ENCODE measurements around the gene SLC17A6. TPM values are rescaled to one million over a fixed set of nuclear protein-coding genes. Genes with fewer than 3 reads are reported as not detected.

The SLC17A6 gene
- total RNA-seq, 1 donor from 2014 or later: 2.7 TPM

GRCh38 chr11:22407921-22408320 is 69.7 kb downstream of the SLC17A6 start:
- Mint-ChIP-seq H3K36me3 (no peaks in the 10 kb centered on the region), H3K4me3 (no peak overlapping the region), H3K9me3 (no peaks in the 10 kb centered on the region), H3K27me3 (no peaks in the 10 kb centered on the region), H3K4me1 (ENCODE audit: unreplicated experiment) (peaks cover 12% of the 10 kb centered on the region), H3K27ac (peak overlapping the region; percentile 57)
- DNase-seq (ENCODE audit: extremely low spot score, unreplicated experiment): no peak
- TF ChIP-seq CTCF (conservative IDR thresholded peaks at IDR 0.05): no peak

DNA sequence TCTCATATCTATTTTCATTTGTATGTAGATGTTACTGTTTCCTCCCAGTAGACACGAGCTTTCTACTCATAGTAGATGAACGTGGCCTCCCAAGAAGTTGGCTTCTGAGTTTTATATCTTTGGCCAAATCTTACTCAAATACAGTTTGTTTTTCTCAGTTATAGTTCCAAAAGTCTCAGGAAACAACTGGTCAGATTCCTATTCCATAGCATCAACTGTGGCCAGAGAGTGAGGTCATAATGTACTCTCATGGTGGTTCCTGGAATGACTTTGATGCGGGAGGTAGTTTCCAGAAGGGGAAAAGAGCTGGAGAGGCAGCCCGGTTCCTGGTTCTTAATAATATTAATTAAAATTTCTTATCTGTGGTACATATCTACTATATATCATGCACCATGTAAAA is 77.3 kb downstream of the SLC17A6 start:
- no peak for DNase-seq (ENCODE audit: extremely low spot score, unreplicated experiment)
- H3K27me3 Mint-ChIP-seq: no peaks in the 10 kb centered on the region
- no peak for TF ChIP-seq CTCF (conservative IDR thresholded peaks at IDR 0.05)
- H3K36me3 Mint-ChIP-seq: no peaks in the 10 kb centered on the region
- H3K4me3 Mint-ChIP-seq: no peak overlapping the region
- H3K27ac Mint-ChIP-seq: no peak overlapping the region
- H3K4me1 Mint-ChIP-seq (ENCODE audit: unreplicated experiment): no peaks in the 10 kb centered on the region
- no peaks in the 10 kb centered on the region for H3K9me3 Mint-ChIP-seq

DNA sequence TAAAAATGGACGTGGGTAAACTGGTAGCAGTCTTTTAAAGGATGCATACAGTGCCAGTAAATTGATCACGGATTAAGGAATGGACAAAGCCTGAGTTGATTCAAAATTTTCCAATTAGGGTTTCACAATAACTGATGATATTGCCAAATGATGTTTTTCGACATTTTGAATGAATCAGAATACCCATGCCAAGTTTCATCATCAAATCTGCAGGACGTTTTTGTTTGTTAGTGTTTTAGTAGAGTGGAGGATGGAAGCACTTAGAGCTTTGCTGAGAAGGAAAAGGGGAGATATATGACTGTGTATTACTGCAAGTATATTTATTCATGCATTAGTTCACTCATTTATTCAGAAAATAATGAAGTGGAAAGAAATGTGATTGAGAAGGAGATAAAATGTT is 78.3 kb downstream of the SLC17A6 start:
- no peak for TF ChIP-seq CTCF (conservative IDR thresholded peaks at IDR 0.05)
- Mint-ChIP-seq H3K36me3 (no peaks in the 10 kb centered on the region), H3K4me3 (no peak overlapping the region), H3K4me1 (ENCODE audit: unreplicated experiment) (no peaks in the 10 kb centered on the region), H3K9me3 (no peaks in the 10 kb centered on the region), H3K27ac (no peak overlapping the region), H3K27me3 (no peaks in the 10 kb centered on the region)
- no peak for DNase-seq (ENCODE audit: extremely low spot score, unreplicated experiment)

GRCh38 chr11:22426915-22427314 is 88.7 kb downstream of the SLC17A6 start:
- no peaks in the 10 kb centered on the region for H3K9me3 Mint-ChIP-seq
- no peak for DNase-seq (ENCODE audit: extremely low spot score, unreplicated experiment)

More at GRCh38 chr11:22426915-22427314, 88.7 kb downstream of the SLC17A6 start:
- H3K4me1 Mint-ChIP-seq (ENCODE audit: unreplicated experiment): no peaks in the 10 kb centered on the region
- no peaks in the 10 kb centered on the region for H3K27me3 Mint-ChIP-seq
- H3K4me3 Mint-ChIP-seq: no peak overlapping the region
- no peak for TF ChIP-seq CTCF (conservative IDR thresholded peaks at IDR 0.05)
- no peak overlapping the region for H3K27ac Mint-ChIP-seq
- no peaks in the 10 kb centered on the region for H3K36me3 Mint-ChIP-seq

Other genes with a start within 250 kb of the SLC17A6 start
- gene ANO5, start 145.3 kb upstream of the SLC17A6 start, total RNA-seq (ENCODE audit: low replicate concordance): 4.1 and 4.3 TPM in 2 replicates

Data from type B pancreatic cell (in vitro differentiated cells).